HG03097 (cell line): ENCODE results near the gene KMT5B.
A peak's percentile ranks its signal among the peaks of the same experiment; 100 is the strongest.

Experiments used
- ATAC-seq: cut with Tn5 transposase; IDR thresholded peaks from one replicate; pipeline ENCODE4 v1.9.1; 2021; ENCODE audit not compliant: unreplicated experiment, low FRiP score

The KMT5B gene

GRCh38 chr11:68121067-68121899, 91.8 kb downstream of the KMT5B start, which contains the start of gene CHKA:
TSS of gene CHKA (minus strand) at chr11:68121388. CDS start at chr11:68121177, 211 bp downstream.
- ATAC-seq = peak; percentile 76

GRCh38 chr11:68120273-68121066, 92.6 kb downstream of the KMT5B start:
- ATAC-seq = peak; percentile 11

GRCh38 chr11:68118706-68119448, 94.2 kb downstream of the KMT5B start:
- ATAC-seq = no peak

GRCh38 chr11:68117853-68118470, 95.1 kb downstream of the KMT5B start:
- ATAC-seq = no peak

GRCh38 chr11:68116974-68117373, 96.1 kb downstream of the KMT5B start:
- no peak for ATAC-seq

- no peak for ATAC-seq
Observed at GRCh38 chr11:68116126-68116525, 97.0 kb downstream of the KMT5B start.

- no peak for ATAC-seq
Observed at GRCh38 chr11:68115285-68115684, 97.8 kb downstream of the KMT5B start.

GRCh38 chr11:68113986-68114385, 99.1 kb downstream of the KMT5B start:
- no peak for ATAC-seq

GRCh38 chr11:68107689-68108088, 105.4 kb downstream of the KMT5B start:
- ATAC-seq = no peak

GRCh38 chr11:68106165-68106940, 106.7 kb downstream of the KMT5B start:
- ATAC-seq = no peak
